Gastrocnemius medialis (tissue), 4 donors: ENCODE results near the gene GDF10.

ENCODE experiments used
- CTCF ChIP-seq, 5 experiments: fragments of 450-650 bp in 3 of 5; fragments of 200-600 bp in 2 of 5; sonication (generic) in 2 of 5; IDR thresholded peaks in 4 of 5; conservative IDR thresholded peaks in 1 of 5; 1 replicate in 4 of 5; 2 replicates in 1 of 5; pipeline ENCODE4 v1.5.1; 2016 to 2019; ENCODE audit warnings: antibody characterized with exemption in 5 of 5, mild to moderate bottlenecking in 3 of 5, moderate library complexity in 3 of 5
- POLR2A ChIP-seq, 2 donors: fragments of 450-650 bp; IDR thresholded peaks; one replicate each; pipeline ENCODE4 v1.6.1; 2017; ENCODE audit warnings: antibody characterized with exemption in 2 of 2, mild to moderate bottlenecking in 2 of 2, moderate library complexity in 2 of 2

DNA sequence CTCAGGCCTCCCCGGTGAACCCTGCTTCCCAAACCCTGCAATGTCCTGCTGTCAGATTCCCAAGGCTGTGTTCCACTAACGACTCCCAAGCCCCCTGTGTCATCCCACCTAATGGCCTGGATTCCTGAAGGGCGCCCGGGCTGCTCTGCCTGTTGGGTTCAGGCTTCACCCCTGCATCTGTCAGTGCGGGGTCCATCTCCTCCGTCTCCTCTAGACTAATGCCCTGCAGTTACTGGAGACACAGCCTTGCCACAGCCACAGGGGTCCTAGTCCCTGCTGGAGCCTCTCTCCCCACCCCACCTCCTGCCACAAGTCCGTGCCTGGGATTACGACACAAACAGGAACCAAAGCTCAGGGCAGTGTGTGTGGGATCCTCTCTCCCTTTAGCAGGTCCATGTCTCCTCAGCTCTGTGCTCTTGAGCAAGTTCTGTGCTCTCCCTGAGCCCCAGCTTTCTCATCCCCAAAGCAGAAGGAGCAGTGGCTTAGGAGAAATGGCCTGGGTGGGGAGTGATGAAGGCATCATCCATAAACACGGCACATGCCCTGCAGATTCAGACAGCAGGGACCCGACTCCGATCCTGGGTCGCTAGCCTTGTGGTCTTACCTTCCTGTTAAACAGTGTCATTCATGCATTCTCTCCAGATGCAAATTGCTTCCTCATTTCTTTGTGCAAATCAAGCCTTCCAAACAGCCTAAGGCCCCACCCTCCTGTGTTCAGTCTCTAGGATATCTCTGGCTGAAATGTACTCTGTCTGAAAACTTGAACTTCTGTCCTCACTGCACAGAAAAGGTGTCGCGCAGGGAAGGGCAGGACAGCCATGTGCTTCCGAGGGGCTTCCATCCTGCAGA lies 40.0 kb downstream of the GDF10 start:
- TF ChIP-seq POLR2A (IDR thresholded peaks at IDR 0.05) (no peak), CTCF (IDR thresholded peaks at IDR 0.05 in 4 of 5, conservative IDR thresholded peaks at IDR 0.05 in 1 of 5) (no peak)
